ENCODE data around the gene RFESD. TPM values are rescaled to one million over a fixed set of nuclear protein-coding genes. Genes with fewer than 3 reads are reported as not detected.

Gene RFESD
- total RNA-seq, 6 experiments from 2014 or later = 2.2 to 3.7 (median 2.3) TPM

GRCh38 chr5:95621839-95622629 is 24.5 kb upstream of the RFESD start:
- Mint-ChIP-seq H3K9me3 (no peaks in the 10 kb centered on the region), H3K4me1 (ENCODE audit: low read depth) (peaks cover 17% of the 10 kb centered on the region), H3K27me3 (ENCODE audit: insufficient read depth) (peaks cover 7% of the 10 kb centered on the region), H3K36me3 (ENCODE audit: low read depth) (no peaks in the 10 kb centered on the region), H3K4me3 (peak overlapping the region; percentile 79), H3K27ac (no peak overlapping the region)
- no peak for TF ChIP-seq CTCF (IDR thresholded peaks at IDR 0.05)
- no peak for DNase-seq

GRCh38 chr5:95623706-95624105 is 22.9 kb upstream of the RFESD start:
- peaks cover 7% of the 10 kb centered on the region for H3K27me3 Mint-ChIP-seq (ENCODE audit: insufficient read depth)
- H3K4me3 Mint-ChIP-seq = no peak overlapping the region
- DNase-seq = no peak
- H3K4me1 Mint-ChIP-seq (ENCODE audit: low read depth) = peaks cover 15% of the 10 kb centered on the region
- TF ChIP-seq CTCF (IDR thresholded peaks at IDR 0.05) = no peak
- H3K36me3 Mint-ChIP-seq (ENCODE audit: low read depth) = no peaks in the 10 kb centered on the region
- no peak overlapping the region for H3K27ac Mint-ChIP-seq
- no peaks in the 10 kb centered on the region for H3K9me3 Mint-ChIP-seq

- H3K36me3 Mint-ChIP-seq (ENCODE audit: low read depth) = no peaks in the 10 kb centered on the region
- no peak overlapping the region for H3K27ac Mint-ChIP-seq
- TF ChIP-seq CTCF (IDR thresholded peaks at IDR 0.05) = no peak
- no peaks in the 10 kb centered on the region for H3K9me3 Mint-ChIP-seq
- no peak for DNase-seq
- no peak overlapping the region for H3K4me3 Mint-ChIP-seq
- peaks cover 7% of the 10 kb centered on the region for H3K27me3 Mint-ChIP-seq (ENCODE audit: insufficient read depth)
- peaks cover 12% of the 10 kb centered on the region for H3K4me1 Mint-ChIP-seq (ENCODE audit: low read depth)
Measured at GRCh38 chr5:95624368-95624767, 22.2 kb upstream of the RFESD start.

GRCh38 chr5:95626701-95627100 is 19.9 kb upstream of the RFESD start:
- DNase-seq = no peak
- Mint-ChIP-seq H3K27ac (no peak overlapping the region), H3K9me3 (no peaks in the 10 kb centered on the region), H3K4me3 (no peak overlapping the region), H3K36me3 (ENCODE audit: low read depth) (no peaks in the 10 kb centered on the region), H3K4me1 (ENCODE audit: low read depth) (peaks cover 20% of the 10 kb centered on the region), H3K27me3 (ENCODE audit: insufficient read depth) (peaks cover 7% of the 10 kb centered on the region)
- no peak for TF ChIP-seq CTCF (IDR thresholded peaks at IDR 0.05)

GRCh38 chr5:95627971-95628810 is 18.4 kb upstream of the RFESD start:
- Mint-ChIP-seq H3K27me3 (ENCODE audit: insufficient read depth) (peaks cover 7% of the 10 kb centered on the region), H3K4me1 (ENCODE audit: low read depth) (peaks cover 29% of the 10 kb centered on the region), H3K9me3 (no peaks in the 10 kb centered on the region; the same call in 1 of the 2 replicates), H3K36me3 (ENCODE audit: low read depth) (peaks cover 7% of the 10 kb centered on the region; the same call in 1 of the 2 replicates), H3K27ac (no peak overlapping the region), H3K4me3 (no peak overlapping the region)
- no peak for DNase-seq
- no peak for TF ChIP-seq CTCF (IDR thresholded peaks at IDR 0.05)
